GM10266 (cell line): ENCODE measurements around the gene COL6A1.
"Not testable (repeated sequence)": the region's sequence is repeated elsewhere in the genome, so short reads cannot be mapped to it uniquely, and the experiment has no call there.

ENCODE experiments used
- DNase-seq: peaks from one replicate; pipeline ENCODE4 v3.0.0; 2012; ENCODE audit errors: extremely low spot score
- TF ChIP-seq, protein P1 (sequence below): IDR thresholded peaks from 2 replicates; pipeline ENCODE4 v1.5.1; 2012; ENCODE audit warnings: mild to moderate bottlenecking, low read depth; ENCODE audit not compliant: control insufficient read depth, insufficient read depth; ENCODE audit errors: missing control alignments

COL6A1 gene

DNA sequence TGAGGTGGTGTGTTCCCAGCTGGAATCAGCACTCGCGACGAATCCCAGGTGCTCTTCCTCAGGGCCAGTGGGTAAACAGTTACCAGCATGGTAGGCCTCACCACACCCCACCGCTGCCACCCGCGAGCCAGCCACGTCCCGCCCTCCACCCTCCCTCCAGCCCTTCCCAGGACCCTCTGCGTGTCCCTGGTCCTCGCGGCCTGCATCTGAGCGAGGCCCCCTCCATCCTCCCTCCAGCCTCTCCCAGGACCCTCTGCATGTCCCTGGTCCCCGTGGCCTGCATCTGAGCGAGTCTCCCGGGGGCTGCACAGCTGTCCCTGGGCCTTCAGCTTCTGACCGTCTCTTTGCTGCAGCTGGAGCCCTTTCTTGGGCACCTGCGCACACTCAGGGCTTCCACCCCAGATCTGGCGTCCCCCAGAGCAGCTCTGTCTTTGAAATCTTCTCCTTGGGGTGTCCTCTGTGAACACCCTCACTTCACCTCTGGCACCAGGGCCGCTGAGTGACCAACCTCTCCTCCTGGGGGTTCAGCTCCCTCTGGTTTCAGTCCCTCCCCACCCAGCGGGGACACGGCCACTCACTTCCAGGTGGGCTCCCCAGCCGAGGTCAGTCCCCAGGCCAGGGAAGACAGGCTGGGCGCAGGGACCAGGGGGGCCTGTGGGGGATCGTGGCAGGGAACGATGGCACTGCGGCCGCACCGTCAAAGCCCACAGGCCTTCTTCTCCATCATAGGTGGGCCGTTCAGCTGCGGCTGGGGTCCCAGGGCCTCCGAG lies 58.5 kb downstream of the COL6A1 start:
- TF ChIP-seq, protein P1, sequence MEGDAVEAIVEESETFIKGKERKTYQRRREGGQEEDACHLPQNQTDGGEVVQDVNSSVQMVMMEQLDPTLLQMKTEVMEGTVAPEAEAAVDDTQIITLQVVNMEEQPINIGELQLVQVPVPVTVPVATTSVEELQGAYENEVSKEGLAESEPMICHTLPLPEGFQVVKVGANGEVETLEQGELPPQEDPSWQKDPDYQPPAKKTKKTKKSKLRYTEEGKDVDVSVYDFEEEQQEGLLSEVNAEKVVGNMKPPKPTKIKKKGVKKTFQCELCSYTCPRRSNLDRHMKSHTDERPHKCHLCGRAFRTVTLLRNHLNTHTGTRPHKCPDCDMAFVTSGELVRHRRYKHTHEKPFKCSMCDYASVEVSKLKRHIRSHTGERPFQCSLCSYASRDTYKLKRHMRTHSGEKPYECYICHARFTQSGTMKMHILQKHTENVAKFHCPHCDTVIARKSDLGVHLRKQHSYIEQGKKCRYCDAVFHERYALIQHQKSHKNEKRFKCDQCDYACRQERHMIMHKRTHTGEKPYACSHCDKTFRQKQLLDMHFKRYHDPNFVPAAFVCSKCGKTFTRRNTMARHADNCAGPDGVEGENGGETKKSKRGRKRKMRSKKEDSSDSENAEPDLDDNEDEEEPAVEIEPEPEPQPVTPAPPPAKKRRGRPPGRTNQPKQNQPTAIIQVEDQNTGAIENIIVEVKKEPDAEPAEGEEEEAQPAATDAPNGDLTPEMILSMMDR: no peak

DNA sequence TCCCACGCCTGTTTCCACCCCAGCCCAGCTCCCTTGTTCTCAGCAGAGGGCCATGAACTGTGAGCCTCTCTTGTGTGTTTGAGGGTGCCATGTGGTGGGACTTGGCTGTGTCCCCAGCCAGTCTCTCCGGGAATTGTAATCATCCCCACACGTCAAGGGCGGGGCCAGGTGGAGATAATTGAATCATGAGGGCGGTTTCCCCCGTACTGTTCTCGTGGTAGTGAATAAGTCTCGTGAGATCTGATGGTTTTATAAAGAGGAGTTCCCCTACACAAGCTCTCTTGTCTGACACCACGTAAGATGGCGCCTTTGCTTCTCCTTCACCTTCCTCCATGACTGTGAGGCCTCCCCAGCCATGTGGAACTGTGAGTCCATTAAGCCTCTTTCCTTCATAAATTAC lies 59.1 kb downstream of the COL6A1 start:
- TF ChIP-seq, protein P1: no peak
- DNase-seq: no peak

More for the DNA sequence above, 58.5 kb downstream of the COL6A1 start:
- DNase-seq: no peak

DNA sequence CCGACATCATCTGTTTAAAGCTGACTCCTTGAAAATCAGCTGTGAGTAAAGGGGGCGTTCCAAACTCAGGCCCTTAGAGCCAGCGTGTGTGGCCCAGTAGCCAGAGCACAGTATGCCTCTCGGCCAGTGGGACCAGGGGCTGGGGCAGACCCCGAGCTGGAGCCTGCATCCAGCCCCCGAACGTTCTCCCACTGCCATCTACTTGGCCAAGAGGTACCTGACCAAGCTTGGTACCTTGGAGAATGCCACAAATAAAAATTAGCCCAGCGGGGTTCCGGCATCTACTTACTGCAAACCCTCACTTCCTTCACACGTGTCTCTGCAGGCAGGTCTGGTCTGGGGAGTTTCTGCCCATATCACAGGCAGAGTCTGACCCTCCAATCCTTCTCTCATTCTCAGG lies 59.6 kb downstream of the COL6A1 start:
- DNase-seq: no peak
- TF ChIP-seq, protein P1: no peak

DNA sequence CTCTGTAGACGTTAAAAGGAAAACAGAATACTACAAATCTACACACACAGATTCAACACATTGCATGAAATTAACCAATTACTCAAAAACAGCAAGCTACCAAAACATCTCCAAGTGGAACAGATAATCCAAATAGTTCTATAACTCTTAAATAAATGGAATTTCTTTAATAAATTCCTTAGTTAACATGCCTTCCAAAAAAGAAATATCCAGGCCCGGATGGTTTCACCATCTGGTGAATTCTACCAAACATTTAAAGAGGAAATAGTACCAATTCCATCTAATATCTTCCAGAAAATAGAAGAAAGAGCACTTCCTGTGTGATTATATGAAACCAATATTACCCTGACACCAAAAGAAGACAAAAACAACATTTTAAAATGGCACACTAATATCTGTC lies 63.6 kb downstream of the COL6A1 start:
- TF ChIP-seq, protein P1: no peak
- DNase-seq: no peak

GRCh38 chr21:46046471-46046870 lies 64.9 kb downstream of the COL6A1 start:
- no peak for DNase-seq
- TF ChIP-seq, protein P1: no peak

DNA sequence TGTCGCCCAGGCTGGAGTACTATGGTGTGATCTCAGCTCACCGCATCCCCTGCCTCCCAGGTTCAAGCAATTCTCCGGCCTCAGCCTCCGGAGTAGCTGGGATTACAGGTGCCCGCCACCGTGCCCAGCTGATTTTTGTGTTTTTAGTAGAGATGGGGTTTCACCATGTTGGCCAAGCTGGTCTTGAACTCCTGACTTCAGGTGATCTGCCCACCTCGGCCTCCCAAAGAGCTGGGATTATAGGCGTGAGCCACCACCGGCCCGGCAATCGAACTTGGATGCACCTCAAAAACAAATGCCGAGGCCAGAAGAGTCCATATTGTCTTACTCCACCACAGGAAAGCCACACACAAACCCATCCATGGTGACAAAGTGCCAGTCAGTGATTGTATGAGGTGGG lies 65.3 kb downstream of the COL6A1 start:
- not testable (repeated sequence) for DNase-seq

GRCh38 chr21:46048926-46049889 lies 67.6 kb downstream of the COL6A1 start:
- no peak for DNase-seq
- TF ChIP-seq, protein P1: no peak
